ENCODE results near the gene MRPS15. TPM values are rescaled to one million over a fixed set of nuclear protein-coding genes. Genes with fewer than 3 reads are reported as not detected.
A peak's percentile ranks its signal among the peaks of the same experiment; 100 is the strongest.
"Not testable (repeated sequence)": the region's sequence is repeated elsewhere in the genome, so short reads cannot be mapped to it uniquely, and the experiment has no call there.

Gene MRPS15
- total RNA-seq, result 100 to 1,000 TPM; 120 to 129 TPM

GRCh38 chr1:36463803-36464604, at the start of gene MRPS15:
Gene MRPS15, minus strand, starts transcription at chr1:36464384. Its CDS starts 109 bp downstream, at chr1:36464275.
- intact Hi-C loops (cut with micrococcal nuclease), result no loop called here
- peak within 1 kb of the TSS; percentile 99 for H3K4me3 Mint-ChIP-seq
- POLR2A ChIA-PET, result interaction anchor here (0.7 to 1.6 kb wide), 8 partner anchors 9 to 1015 kb away, joined by 3 to 14 read pairs (median 4); partner anchors contain the start of genes MAP7D1 and OSCP1
- H3K36me3 Mint-ChIP-seq (ENCODE audit: low read depth), result peaks cover 27% of the 10 kb centered on the region
- peak; percentile 95 for ATAC-seq
- TF ChIP-seq CTCF (IDR thresholded peaks at IDR 0.05), result no peak
- no peaks in the 10 kb centered on the region for H3K9me3 Mint-ChIP-seq
- peaks cover 24% of the 10 kb centered on the region for H3K4me1 Mint-ChIP-seq (ENCODE audit: low read depth)
- peak; percentile 99 for DNase-seq
- peak within 1 kb of the TSS; percentile 97 for H3K27ac Mint-ChIP-seq
- CTCF ChIA-PET, result no interaction called here
- H3K27me3 Mint-ChIP-seq, result no peaks in the 10 kb centered on the region

- Mint-ChIP-seq H3K4me1 (ENCODE audit: low read depth) (no peaks in the 10 kb centered on the region), H3K4me3 (no peak overlapping the region), H3K27ac (no peak overlapping the region), H3K27me3 (peaks cover 3% of the 10 kb centered on the region), H3K36me3 (ENCODE audit: low read depth) (no peaks in the 10 kb centered on the region), H3K9me3 (no peaks in the 10 kb centered on the region)
- intact Hi-C loops (cut with micrococcal nuclease), result no loop called here
- POLR2A ChIA-PET, result no interaction called here
- no peak for TF ChIP-seq CTCF (IDR thresholded peaks at IDR 0.05)
- ATAC-seq, result no peak
- CTCF ChIA-PET, result no interaction called here
- no peak for DNase-seq
Measured at GRCh38 chr1:36512842-36513241, 48.7 kb upstream of the MRPS15 start.

GRCh38 chr1:36511804-36512798, 47.9 kb upstream of the MRPS15 start:
- Mint-ChIP-seq H3K27me3 (peaks cover 6% of the 10 kb centered on the region), H3K9me3 (no peaks in the 10 kb centered on the region), H3K4me3 (no peak overlapping the region), H3K36me3 (ENCODE audit: low read depth) (no peaks in the 10 kb centered on the region), H3K4me1 (ENCODE audit: low read depth) (no peaks in the 10 kb centered on the region), H3K27ac (no peak overlapping the region)
- intact Hi-C loops (cut with micrococcal nuclease), result no loop called here
- ChIA-PET CTCF (no interaction called here), POLR2A (no interaction called here)
- DNase-seq (no peak), ATAC-seq (no peak)
- TF ChIP-seq CTCF (IDR thresholded peaks at IDR 0.05), result no peak

- CTCF ChIA-PET; DNase-seq; ATAC-seq; H3K4me1 Mint-ChIP-seq (ENCODE audit: low read depth); intact Hi-C loops (cut with micrococcal nuclease); H3K36me3 Mint-ChIP-seq (ENCODE audit: low read depth); POLR2A ChIA-PET; H3K27ac Mint-ChIP-seq; H3K4me3 Mint-ChIP-seq; H3K9me3 Mint-ChIP-seq: not testable (repeated sequence)
- H3K27me3 Mint-ChIP-seq, result peaks cover 13% of the 10 kb centered on the region
Measured at GRCh38 chr1:36511220-36511619, 47.0 kb upstream of the MRPS15 start.

GRCh38 chr1:36510418-36510817, 46.2 kb upstream of the MRPS15 start:
- peaks cover 13% of the 10 kb centered on the region for H3K27me3 Mint-ChIP-seq
- DNase-seq (no peak), ATAC-seq (no peak)
- H3K4me1 Mint-ChIP-seq (ENCODE audit: low read depth), result no peaks in the 10 kb centered on the region
- TF ChIP-seq CTCF (IDR thresholded peaks at IDR 0.05), result no peak
- ChIA-PET CTCF (no interaction called here), POLR2A (no interaction called here)
- H3K27ac Mint-ChIP-seq, result no peak overlapping the region
- H3K36me3 Mint-ChIP-seq (ENCODE audit: low read depth), result no peaks in the 10 kb centered on the region
- H3K4me3 Mint-ChIP-seq, result no peak overlapping the region
- no peaks in the 10 kb centered on the region for H3K9me3 Mint-ChIP-seq
- intact Hi-C loops (cut with micrococcal nuclease), result no loop called here

All from activated CD8-positive, alpha-beta T cell treated with anti-CD3 and anti-CD28 coated beads for 36 hours (primary cell).